Right lobe of liver (tissue), 6 donors: Measurements from ENCODE around the gene DDX24. TPM values are rescaled to one million over a fixed set of nuclear protein-coding genes. Genes with fewer than 3 reads are reported as not detected.

Experiments
- ATAC-seq, 4 donors: fragments of 200-7000 bp; cut with Tn5 transposase; one replicate each; pipeline ENCODE4 v1.9.1; 2020; ENCODE audit warnings: mild to moderate bottlenecking in 4 of 4, moderate library complexity in 4 of 4
- DNase-seq, 3 donors: peaks; one replicate each; pipeline ENCODE4 v3.0.0-alpha.2; 2020
- H3K27ac ChIP-seq, 3 donors: fragments of 200-600 bp; one replicate each; pipeline ENCODE4 v1.8.0; 2022
- H3K27me3 ChIP-seq, 2 donors: fragments of 200-600 bp; one replicate each; pipeline ENCODE4 v1.8.0; 2022
- H3K36me3 ChIP-seq, 4 donors: fragments of 200-600 bp; sonication (generic) in 1 of 4; one replicate each; pipeline versions ENCODE4 v1.5.1 to v1.8.0; 2017 to 2022; ENCODE audit warnings: control low read depth in 1 of 4
- H3K4me1 ChIP-seq, 4 donors: fragments of 200-600 bp; sonication (generic) in 1 of 4; one replicate each; pipeline versions ENCODE4 v1.5.1 to v1.8.0; 2017 to 2022; ENCODE audit warnings: control low read depth in 1 of 4
- H3K4me3 ChIP-seq, 3 donors: fragments of 200-600 bp; one replicate each; pipeline ENCODE4 v1.8.0; 2022
- H3K9me3 ChIP-seq, 4 donors: fragments of 200-600 bp; sonication (generic) in 1 of 4; one replicate each; pipeline versions ENCODE4 v1.5.1 to v1.8.0; 2017 to 2022; ENCODE audit warnings: control low read depth in 1 of 4
- POLR2A ChIP-seq: fragments of 450-650 bp; IDR thresholded peaks from one replicate; pipeline ENCODE4 v1.6.1; 2017; ENCODE audit warnings: antibody characterized with exemption, mild to moderate bottlenecking
- WGBS: methylation state at CpG from one replicate; pipeline ENCODE4 v1.1.6; 2018; ENCODE audit warnings: low coverage, low lambda C conversion rate; ENCODE audit not compliant: insufficient coverage; ENCODE audit errors: missing lambda C conversion rate; 5-methylcytosine and 5-hydroxymethylcytosine counted together
- intact Hi-C, 2 donors: fragments of 100-400 bp; cut with DNase I; formaldehyde crosslinking; loops; one replicate each; pipeline versions ENCODE4 v1.11.2 to v1.14.1; 2022
- total RNA-seq, 6 experiments: library from RNA; depleted of rRNA in 2 of 6; stranded (reverse); fragments of >200 nt in 2 of 6; fragmentation: NEBNext Ultra II Directional in 3 of 6; extraction: Animal tissue kit (Norgen Biotek cat#: 25700) in 3 of 6; gene quantifications; one replicate each; pipeline versions ENCODE4 v1.1.0 to v1.2.4, GENCODE V29; 2016 to 2023
- TF ChIP-seq, protein P1 (sequence below), 4 donors: fragments of 200-600 bp in 3 of 4; fragments of 450-650 bp in 1 of 4; IDR thresholded peaks; one replicate each; pipeline versions ENCODE4 v1.5.1 to v1.8.0; 2016 to 2022; ENCODE audit warnings: antibody characterized with exemption in 4 of 4, mild to moderate bottlenecking in 2 of 4
- donor health status: DM: no; HTN: yes; CAD: no.
- donor health status: DM: no; HTN: no; CAD: no.
- donor health status: DM: no; HTN: no; CAD: no.
- donor health status: DM: no; HTN: yes; CAD: no.
- donor health status: DM: no; HTN: yes; CAD: no.

The DDX24 gene
- total RNA-seq, 6 experiments from 2014 or later = 47.8 to 74.0 (median 63.6) TPM

DNA sequence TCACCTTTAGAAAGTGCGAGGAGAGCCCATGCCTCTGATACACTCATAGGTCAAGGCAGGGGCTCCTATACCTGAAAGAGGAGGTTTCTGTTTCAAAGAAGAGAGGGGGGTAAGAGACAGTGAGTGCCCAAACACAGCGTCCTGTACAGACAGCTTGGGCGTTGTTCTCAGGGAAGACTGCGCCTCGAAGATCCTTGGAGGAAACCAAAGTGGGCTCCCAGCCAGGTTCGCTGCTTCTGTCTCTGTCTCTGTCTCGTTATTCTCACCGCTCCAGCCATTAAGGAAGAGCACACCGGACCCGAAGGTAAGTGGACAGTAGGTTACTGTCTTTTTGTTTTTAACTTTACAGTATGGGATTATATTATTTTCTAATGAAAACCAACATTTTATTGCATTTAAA, 23.7 kb upstream of the DDX24 start:
- no peak for TF ChIP-seq POLR2A
- TF ChIP-seq, protein P1, sequence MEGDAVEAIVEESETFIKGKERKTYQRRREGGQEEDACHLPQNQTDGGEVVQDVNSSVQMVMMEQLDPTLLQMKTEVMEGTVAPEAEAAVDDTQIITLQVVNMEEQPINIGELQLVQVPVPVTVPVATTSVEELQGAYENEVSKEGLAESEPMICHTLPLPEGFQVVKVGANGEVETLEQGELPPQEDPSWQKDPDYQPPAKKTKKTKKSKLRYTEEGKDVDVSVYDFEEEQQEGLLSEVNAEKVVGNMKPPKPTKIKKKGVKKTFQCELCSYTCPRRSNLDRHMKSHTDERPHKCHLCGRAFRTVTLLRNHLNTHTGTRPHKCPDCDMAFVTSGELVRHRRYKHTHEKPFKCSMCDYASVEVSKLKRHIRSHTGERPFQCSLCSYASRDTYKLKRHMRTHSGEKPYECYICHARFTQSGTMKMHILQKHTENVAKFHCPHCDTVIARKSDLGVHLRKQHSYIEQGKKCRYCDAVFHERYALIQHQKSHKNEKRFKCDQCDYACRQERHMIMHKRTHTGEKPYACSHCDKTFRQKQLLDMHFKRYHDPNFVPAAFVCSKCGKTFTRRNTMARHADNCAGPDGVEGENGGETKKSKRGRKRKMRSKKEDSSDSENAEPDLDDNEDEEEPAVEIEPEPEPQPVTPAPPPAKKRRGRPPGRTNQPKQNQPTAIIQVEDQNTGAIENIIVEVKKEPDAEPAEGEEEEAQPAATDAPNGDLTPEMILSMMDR (IDR thresholded peaks at IDR 0.05) = no peak
- 72% methylated on average over 8 of the region's 10 CpGs for WGBS

DNA sequence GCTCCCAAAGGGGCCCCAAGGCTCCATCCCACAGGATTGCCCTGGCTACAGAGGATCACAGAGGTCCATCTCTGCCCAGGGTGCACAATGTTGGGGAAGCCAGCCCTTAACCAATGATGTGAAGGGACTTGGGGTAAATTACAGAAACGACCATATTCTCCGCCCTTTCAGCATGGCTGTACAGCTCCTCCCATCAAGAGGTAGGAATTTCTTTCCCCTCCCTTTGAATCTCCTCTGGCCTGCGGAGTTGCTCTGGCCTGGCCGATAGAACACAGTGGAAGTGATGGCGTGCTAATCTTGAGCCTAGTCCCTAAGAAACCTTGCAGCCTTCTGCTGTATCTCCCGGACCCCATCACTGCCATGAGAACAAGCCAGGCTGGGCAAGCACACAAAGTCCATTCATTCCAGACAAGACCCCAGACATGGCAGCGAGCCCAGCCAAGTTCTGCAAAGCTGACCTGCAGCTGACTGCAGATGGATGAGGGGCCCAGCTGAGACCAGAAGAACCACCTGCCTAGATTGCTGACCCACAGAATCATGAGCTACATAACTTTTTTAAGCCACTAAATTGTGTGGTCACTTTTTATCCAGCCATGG, 22.6 kb upstream of the DDX24 start:
- no peak overlapping the region for H3K4me3 ChIP-seq
- intact Hi-C loops = no loop called here
- H3K27me3 ChIP-seq = no peaks in the 10 kb centered on the region
- no peak overlapping the region for H3K27ac ChIP-seq
- no peaks in the 10 kb centered on the region for H3K9me3 ChIP-seq
- no peaks in the 10 kb centered on the region for H3K36me3 ChIP-seq
- no peak for ATAC-seq
- WGBS = 43% methylated on average over 1 of the region's 7 CpGs
- TF ChIP-seq, protein P1 (IDR thresholded peaks at IDR 0.05) = no peak
- TF ChIP-seq POLR2A = no peak
- no peaks in the 10 kb centered on the region for H3K4me1 ChIP-seq
- no peak for DNase-seq

More for the DNA sequence above, 23.7 kb upstream of the DDX24 start:
- H3K36me3 ChIP-seq = no peaks in the 10 kb centered on the region
- H3K9me3 ChIP-seq = no peaks in the 10 kb centered on the region
- H3K27me3 ChIP-seq = no peaks in the 10 kb centered on the region
- H3K4me1 ChIP-seq = no peaks in the 10 kb centered on the region
- DNase-seq (no peak), ATAC-seq (no peak)
- no peak overlapping the region for H3K4me3 ChIP-seq
- H3K27ac ChIP-seq = no peak overlapping the region
- intact Hi-C loops = no loop called here

DNA sequence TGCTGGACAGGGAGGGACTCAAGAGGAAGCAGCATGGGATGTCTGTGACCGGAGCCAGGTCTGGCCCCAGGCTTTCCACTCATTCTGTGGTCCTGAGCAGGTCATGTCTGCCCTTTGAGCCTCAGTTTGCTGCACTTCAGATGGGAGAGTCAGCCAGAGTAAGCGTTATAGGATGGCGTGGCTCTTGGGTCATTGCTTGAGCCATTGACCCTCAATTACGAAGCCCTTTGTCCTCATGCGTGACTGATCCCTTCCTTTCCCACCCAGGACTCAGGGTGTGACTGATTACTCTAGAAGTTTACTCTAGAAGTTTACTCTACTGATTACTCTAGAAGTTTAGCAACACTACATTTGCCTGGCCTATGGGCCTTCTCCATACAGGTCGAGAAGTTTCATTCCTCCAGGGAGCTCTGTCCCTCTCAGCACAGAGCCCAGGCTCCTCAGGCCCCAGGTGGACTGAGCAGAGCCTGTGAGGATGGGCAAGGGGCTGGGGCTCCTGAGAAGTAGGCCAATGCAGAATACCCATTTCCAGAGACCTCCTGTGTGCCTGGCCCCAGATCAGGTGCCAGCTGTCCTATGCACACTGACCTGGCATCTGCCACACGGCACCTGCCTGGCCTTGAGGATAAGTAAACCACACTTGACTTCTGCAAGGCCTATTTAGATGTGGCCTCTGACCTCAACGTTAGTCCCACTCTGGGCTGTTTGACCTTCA, 21.9 kb upstream of the DDX24 start:
- no peaks in the 10 kb centered on the region for H3K4me1 ChIP-seq
- 72% methylated on average over 5 of the region's 8 CpGs for WGBS
- H3K9me3 ChIP-seq = no peaks in the 10 kb centered on the region
- intact Hi-C loops = no loop called here
- H3K36me3 ChIP-seq = no peaks in the 10 kb centered on the region
- ATAC-seq = no peak
- H3K4me3 ChIP-seq = no peak overlapping the region
- no peak for DNase-seq
- no peak for TF ChIP-seq POLR2A
- TF ChIP-seq, protein P1 (IDR thresholded peaks at IDR 0.05) = no peak
- no peaks in the 10 kb centered on the region for H3K27me3 ChIP-seq
- H3K27ac ChIP-seq = no peak overlapping the region

DNA sequence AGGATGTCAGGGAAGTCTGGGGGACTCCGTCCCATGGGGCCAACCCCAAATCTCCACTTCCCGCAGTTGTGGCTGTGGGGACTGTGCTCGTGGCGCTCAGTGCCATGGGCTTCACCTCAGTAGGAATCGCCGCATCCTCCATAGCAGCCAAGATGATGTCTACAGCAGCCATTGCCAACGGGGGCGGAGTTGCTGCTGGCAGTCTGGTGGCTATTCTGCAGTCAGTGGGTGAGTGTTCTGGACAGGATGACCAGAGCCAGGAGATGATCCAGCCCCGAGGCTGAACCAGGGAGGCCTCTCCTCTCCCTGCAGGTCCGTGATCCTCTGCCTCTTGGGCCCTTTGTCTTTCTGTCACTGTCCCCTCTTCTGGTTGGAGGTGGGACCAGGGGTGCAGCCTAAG, 20.7 kb upstream of the DDX24 start:
- 92% methylated on average over 4 of the region's 10 CpGs for WGBS
- Histone ChIP-seq H3K27ac (no peak overlapping the region), H3K27me3 (no peaks in the 10 kb centered on the region), H3K4me3 (no peak overlapping the region), H3K9me3 (no peaks in the 10 kb centered on the region), H3K4me1 (no peaks in the 10 kb centered on the region), H3K36me3 (no peaks in the 10 kb centered on the region)
- no peak for TF ChIP-seq POLR2A
- TF ChIP-seq, protein P1 (IDR thresholded peaks at IDR 0.05) = no peak
- ATAC-seq (no peak), DNase-seq (no peak)
- intact Hi-C loops = no loop called here
